ENCODE measurements around the gene GP1BB.
"Not testable (repeated sequence)": the region's sequence is repeated elsewhere in the genome, so short reads cannot be mapped to it uniquely, and the experiment has no call there.

Gene GP1BB

DNA sequence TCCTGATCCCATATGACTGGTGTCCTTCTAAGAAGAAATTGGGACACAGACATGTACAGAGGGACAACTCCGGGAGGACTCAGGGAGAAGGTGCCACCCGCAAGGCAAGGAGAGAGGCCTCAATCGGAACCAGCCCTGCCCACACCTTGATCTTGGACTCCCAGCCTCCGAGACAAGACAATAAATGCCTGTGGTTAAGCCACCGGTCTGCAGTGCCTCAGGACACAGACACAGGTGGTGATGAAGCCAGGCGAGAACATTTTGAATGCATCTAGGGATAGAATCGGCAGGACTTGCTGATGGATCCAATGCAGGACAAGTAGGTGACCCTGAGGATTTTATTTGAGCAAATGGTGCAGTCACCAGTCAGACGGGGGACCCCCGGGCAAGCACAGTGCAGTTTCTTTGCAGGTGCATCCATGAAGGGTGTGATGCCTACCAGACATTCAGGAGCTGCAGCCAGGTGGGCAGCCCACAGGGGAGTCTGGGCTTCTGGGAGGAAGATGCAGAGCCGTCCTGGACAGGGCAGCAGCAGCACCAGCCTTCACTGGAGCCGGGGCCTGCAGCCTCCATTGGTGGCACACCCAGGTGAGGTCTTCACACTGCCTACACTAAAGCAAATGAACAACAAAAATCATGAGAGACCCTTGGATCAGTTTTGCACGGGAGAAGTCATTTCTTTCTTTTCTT lies 29.2 kb upstream of the GP1BB start:
- no peak for DNase-seq

DNA sequence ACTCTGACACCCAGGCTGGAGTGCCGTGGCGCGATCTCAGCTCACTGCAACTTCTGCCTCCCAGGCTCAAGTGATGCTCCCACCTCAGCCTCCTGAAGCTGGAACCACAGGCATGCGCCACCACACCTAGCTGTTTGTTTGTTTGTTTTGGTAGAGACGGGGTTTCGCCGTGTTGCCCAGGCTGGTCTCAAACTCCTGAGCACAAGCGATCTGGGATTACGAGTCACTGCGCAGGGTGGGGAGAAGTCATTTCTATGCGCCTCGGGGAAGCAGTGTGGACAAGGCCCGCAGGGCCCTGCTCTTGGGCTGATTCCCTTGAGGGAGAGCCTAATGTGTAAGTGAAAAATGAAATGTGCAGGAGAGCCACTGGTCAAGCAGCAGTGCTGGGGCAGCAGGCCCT lies 28.6 kb upstream of the GP1BB start:
- no peak for DNase-seq

DNA sequence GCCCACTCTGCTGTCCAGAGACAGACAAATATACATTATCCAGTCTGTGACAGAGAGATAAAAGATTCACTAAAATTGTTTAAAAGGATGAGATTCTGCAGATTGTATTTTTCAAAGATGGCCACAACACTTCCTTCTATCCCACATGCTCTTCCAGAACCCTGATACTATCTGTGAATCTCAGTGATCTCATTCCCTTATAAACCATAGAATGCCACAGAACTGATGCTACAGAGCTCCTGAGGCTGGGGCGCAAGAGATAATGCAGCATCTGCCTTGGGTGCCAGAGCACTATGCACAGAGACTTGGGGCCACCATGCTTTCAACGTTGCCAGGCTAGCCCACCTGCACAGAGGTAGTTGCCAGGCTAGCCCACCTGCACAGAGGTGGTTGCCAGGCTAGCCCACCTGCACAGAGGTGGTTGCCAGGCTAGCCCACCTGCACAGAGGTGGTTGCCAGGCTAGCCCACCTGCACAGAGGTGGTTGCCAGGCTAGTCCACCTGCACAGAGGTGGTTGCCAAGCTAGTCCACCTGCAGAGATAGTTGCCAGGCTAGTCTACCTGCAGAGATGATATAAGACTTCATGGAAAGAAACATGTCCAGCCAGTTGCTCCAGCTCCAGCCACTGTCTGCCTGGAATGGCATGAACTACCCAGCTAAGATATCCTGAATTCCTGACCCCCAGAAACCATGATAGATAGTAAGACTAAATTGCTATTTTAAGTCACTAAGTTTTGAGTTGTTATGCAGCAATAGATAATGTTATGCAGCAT lies 26.6 kb upstream of the GP1BB start:
- no peak for DNase-seq

DNA sequence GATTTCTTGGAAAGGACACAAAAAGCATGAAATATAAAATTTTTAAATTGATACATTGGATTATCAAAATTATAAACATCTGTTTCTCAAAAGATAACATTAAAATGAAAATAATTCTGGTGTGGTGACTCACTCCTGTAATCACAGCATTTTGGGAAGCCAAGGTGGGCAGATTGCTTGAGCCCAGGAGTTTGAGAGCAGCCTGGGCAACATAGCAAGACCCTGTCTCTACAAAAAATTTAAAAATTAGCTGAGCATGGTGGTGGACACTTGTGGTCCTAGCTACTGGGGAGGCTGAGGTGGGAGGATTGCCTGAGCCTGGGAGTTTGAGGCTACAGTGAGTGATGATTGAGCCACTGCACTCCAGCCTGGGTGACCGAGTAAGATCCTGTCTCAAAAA lies 25.5 kb upstream of the GP1BB start:
- DNase-seq: not testable (repeated sequence)

DNA sequence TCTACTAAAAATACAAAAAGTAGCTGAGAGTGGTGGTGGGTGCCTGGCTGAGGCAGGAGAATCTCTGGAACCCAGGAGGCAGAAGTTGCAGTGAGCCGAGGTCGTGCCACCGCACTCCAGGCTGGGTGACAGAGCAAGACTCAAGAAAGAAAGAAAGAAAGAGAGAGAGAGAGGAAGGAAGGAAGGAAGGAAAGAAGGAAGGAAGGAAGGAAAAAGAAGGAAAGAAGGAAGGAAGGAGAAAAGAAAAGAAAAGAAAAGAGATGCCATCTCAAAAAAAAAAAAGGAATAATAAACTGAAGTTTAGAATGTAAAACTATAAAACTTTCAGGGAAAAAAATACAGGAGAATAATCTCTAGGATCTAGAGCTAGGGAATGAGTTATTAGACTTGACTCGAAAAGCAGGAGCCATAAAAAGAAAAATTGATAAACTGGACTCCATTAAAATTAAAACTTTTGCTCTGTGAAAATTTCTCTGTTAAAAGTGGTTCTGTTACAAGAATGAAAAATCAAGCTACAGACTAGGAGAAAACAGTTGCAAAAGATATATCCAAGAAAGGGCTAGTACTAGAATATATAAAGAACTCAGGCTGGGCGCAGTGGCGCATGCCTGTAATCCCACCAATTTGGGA lies 22.4 kb upstream of the GP1BB start:
- no peak for DNase-seq

DNA sequence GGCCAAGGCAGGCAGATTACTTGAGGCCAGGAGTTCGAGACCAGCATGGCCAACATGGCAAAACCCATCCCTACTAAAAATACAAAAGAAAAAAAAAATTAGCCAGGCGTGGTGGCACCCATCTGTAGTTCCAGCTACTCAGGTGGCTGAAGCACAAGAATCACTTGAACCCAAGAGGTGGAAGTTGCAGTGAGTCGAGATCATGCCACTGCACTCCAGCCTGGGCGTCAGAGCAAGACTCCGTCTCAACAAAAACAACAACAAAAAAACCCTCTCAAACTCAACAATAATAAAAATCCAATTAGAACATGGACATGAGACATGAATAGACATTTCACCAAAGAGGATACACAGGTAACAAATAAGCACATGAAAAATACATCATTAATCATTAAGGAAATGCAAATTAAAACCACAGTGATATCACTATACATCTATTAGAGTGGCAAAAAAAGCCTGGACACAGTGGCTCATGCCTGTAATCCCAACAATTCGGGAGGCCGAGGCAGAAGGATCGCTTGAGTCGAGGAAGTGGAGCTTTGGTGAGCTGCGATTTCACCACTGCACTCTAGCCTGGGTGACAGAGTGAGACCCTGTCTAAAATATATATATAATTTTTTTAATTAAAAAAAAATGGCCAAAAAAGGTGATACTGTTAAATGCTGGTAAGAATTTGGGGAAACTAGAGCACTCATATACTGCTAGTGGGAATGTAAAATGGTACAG lies 21.8 kb upstream of the GP1BB start:
- no peak for DNase-seq

DNA sequence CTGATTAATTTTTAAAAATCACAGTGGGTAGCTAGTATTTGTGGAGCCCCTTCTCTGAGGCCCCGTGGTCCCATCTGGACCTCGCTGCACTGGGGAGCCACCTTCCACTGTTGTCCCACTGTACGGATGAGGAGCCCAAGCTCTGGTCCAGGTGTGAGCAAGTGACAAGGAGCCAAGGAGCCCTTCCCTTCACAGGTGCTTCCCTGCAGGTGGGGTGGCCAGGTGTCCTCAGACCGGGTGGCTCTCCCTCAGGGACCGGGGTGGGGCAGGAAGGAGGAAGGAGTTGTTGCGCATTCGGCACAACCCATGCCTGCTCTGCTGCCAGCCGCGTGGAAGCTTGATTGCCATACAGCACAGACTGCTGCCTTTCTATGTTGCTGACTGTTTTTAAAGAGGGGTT lies 19.5 kb upstream of the GP1BB start:
- no peak for DNase-seq

DNA sequence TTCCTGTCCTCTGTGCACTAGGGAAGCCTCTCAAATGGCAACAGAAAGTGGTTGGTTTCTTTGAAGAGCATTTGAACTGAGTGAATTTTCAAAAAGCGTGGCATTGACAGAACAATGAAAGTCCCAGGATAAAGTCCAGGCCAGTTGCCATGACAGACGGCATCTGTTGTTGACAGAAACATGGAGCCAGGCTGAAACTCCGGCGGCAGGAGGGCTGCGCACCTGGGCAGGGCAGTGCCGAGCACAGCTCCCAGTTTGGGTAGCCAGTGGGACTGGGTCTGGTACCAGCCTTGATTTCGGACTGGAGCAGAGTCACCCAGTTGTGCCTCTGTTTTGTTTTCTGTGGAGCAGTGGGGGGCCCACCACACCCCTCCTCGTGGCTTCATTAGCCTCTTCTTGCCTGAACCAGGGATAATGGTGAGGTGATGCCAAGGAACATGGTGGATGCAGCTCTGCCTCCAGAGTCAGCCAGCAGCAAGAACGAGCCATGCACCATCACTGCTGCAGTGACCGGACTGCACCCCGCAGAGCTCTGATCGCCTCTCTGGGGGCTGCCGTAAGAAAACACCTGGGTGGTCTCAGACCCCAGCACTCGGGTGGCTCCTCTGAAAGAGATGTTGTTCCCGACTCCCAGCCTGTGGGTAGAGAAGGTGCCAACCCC lies 18.9 kb upstream of the GP1BB start:
- DNase-seq: no peak

DNA sequence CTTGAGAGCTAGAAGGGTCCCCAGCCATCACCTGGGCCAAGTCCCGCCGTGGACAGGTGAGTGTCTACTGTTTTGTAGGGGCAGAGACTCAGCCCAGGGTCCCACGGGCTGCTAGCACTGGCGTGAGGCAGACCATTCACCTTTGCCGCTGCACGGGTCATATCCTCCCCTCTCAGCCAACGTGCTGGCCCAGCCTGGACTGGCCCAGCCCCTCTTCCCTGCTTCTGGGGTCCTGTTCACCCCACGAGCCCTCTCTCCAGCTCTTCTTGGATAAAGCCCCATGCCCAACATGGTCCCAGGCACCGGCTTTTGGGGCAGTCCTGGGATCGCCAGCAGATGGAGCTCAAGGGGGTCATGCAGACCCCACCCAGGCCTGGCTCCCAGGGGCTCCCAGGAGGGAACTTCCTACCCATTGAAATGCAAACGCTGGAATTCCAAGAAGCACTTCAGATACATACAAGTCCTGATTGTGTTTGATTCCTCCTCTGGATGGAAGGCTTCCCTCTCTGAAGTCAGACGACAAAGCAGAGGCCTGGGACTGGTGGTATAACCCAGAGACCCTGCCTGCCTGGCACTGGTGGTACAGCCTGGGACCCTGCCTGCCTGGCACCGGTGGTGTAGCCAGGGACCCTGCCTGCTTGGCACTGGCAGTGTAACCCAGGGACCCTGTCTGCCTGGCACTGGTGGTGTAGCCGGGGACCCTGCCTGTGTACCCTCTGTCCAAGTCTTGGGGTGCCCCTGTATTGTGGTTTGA lies 18.0 kb upstream of the GP1BB start:
- DNase-seq: no peak

DNA sequence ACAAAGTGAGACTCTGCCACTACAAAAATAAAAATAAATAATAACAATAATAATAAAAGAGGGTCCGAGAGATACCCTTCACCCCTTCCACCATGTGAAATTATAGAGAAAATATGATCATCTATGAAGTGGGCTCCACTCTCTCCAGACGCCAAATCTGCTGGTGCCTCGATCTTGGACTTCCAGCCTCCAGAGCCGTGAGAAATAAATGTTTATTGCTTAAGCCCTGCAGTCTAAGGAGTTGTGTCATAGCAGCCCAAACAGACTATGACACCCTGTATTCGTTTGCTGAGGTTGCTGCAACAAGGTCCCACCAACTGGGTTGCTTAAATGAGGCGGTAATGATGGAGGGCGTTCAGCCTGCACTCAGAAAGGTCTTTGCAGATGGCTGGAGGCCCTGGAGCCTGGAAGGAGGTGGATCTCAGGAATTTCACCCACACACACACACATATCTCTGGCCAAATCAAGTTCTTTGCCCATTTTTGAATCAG lies 16.6 kb upstream of the GP1BB start:
- DNase-seq: no peak

DNA sequence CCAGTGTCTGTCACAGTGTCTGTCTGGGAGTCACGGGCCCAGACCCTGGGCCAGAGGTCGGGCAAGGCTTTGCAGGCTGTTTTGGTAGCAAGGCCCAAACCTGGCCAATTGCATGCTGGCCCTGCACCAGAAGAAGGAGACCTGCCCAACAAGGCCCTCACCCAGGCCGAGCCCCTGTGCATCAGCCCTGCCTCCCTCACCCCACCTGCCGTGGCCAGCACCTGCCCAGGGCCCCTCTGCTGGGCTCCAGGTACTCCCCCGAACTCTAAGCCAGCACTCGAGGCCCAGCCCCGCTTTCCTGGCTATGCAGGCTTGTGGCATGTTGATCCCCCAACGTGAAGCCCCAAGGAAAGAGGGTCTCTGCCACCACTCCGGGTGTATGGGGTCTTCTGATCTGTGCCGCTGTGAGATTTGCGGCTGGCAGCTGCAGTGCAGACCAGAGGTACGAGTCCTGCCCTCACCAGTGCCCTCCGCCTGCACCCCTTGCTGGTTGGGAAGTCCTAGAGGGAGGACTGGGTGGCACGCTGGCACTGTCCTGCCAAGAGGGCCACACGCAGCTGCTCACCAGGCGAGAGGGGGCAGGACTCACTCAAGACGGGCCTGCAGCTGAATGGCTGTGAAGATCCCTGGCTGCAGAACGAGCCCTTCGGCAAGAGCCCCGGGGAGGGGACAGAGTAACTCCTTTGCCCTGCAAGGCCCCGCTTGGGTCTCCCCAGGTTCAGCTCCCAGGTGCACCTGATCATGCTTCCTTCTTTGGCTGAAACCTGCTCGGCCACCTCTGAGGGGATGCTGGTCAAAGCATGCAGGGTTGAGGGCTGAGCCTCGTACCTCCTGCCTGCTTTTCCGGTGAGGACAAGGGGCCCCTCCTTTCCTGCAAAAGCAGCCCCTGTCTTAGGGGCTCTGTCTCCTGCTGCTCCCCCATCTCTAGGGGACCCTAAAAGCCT lies 15.7 kb upstream of the GP1BB start:
- no peak for DNase-seq

DNA sequence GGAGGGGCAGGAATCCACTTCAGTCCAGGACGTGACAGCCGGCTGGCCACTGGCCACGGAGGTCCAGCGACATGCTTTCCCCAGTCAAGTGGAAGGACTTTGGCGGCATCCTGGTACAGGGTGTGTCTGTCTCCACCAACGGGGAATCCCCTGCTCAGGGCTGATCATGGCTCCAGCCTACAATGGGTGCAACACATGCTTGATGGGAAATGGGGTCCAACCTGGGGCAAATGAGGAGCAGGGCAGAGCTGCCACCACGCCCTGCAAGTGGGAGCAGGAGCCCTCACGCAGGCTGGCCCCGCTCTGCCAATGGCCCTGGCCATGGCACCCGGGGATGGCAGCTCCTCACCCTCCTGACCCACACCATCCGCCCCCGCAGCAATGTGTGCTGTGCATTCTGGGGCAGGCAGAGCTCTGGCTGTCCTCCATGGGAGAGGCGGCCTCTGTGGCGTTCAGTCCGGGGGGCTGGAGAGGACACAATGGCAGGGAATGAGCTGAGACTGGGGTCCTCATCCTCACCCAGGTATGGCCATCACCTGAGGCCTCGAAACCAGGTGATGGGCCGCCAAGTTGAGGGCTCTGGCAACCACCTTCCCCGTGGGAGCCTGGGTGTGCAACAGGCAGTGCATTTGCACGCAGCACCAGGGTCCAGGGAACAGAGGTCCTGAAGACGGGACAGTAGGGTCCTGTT lies 14.9 kb upstream of the GP1BB start:
- DNase-seq: no peak

DNA sequence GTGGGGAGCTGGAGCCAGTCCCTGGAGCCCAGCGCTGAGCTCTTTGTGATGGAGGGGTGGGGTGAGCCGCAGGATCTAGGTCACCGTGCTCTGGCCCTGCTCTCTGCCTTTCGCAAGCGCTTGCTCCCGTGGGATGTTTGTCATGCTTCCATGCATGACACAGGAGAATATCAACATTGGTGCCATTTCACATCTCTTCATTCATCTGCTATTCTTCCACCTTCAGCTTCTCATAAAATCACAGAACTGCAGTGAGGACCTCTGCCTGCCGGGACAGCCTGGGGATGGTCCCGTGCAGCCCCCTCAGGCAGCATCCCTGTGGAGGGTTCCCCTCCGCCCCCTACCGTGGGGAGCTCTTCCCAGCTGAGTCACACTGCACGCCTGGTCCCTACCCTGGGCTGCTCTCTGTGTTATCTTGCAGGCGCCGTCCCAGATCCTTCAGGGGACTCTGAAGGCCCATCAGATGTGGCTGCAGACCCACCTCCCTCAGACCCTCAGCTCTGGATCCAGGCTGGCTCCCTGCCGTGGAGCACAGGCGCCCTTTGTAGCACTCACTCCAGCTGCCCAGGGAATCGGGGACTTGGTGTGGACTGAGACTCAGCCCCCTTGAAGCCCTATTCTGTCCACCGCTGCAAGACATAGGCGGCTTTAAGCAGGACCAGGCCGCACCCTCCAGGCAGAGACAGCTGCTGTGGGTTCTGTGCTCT lies 14.1 kb upstream of the GP1BB start:
- DNase-seq: no peak

DNA sequence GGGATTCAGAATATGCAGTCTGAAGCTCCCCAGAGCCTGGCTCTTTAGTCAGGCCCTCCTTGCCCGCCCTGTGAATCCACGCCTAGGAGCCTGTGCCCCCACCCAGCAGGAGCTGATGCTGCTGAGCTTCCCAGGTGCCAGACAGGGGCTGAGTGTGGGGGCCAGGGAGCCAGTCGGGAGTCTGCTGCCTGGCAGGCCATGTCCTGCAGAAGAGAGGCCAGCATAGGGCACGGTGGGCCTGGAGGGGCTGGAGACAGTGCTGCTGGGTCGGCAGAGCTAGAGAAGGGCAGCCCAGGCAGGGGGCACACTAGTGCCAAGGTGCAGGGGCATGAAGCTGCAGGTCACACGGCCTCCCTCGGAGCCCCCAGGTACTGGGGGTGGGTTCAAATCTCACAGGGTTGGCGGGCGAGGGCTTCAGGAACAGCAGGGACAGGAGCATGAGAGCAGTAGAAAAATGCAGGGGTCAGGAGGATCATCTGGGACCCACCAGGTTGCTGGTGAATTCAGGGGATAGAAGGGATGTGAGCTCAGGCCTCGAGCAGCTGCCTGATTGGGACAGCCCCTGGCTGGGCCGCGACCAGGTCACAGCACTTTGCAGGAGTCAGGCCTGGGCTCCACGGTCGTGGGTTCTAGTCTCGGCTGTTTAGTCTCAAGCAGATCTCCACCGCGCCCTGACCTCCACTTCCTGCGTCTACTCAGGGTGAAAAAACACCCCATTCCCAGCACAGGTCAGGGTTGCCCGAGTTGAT lies 13.1 kb upstream of the GP1BB start:
- DNase-seq: no peak

DNA sequence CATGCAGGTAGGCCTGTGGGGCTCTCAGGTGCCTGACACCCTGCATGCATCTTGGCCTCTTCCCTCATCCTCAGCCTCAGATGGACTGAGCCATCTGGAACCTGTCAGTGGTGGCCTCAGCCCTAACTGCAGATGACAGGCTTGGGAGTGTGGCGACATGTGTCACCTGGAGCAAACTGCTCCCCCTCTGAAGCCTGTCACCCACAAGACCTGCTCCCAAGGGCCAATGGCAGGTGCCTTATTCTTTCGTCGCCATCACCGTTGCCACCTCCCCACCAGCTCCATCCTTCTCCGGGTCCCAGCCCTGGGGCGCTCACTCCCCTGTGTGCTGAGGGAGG lies 12.6 kb upstream of the GP1BB start:
- DNase-seq: no peak

DNA sequence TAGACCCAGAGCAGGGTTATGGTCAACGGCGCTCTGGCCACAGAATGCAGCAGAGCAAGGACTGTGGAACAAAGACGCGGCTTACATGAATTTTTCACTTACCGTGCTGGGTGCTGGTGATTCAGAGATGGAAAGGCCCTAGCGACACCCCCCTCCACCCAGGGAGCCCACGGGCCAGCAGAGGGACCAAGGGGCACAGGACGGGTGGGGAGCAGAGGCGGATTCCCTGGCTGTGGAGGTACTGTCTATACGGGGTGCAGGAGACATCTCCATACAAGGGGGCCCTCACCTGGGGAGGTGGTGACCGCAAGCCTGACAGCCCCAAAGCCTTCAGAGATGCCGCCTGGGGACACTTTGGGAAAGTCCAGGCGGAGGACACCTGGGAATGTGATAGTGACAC lies 10.1 kb upstream of the GP1BB start:
- no peak for DNase-seq

DNA sequence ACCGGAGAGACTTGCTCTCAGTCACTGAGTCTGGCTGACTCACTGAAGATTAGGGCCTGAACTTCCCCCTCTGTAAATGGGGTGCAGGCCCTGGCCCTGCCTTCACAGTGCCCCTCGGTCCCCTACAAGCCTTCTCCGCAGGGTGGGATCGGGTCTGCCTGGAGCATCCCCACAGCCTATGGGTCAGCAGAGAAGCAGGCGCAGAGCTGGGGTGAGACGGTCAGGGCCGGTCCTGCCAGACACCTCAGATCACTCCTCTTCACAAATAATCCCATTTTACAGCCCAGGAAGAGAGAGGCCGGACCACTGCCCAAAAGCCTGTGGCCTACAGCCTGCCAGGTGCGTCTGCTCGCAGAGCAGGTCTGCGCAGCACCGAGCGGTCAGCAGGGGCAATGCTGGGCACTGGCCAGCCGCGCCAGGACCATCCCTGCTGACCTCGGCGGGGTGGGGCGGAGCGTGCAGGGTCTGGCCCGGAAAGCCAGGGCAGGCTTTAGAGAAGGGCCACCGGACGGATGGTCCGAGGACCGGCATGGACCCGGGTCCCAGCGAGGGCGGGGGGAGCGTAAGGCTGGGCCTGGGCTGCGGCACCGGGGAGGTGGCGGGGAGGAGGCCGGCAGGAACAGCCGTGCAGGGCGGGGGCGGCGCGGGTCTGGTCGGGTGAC lies 9.6 kb upstream of the GP1BB start:
- no peak for DNase-seq
